KBM-7 (cell line): ENCODE measurements around the gene EHF.
"Not testable (repeated sequence)": the region's sequence is repeated elsewhere in the genome, so short reads cannot be mapped to it uniquely, and the experiment has no call there.

ENCODE experiments used
- DNase-seq: peaks from one replicate; pipeline ENCODE4 v3.0.0-alpha.2; 2015
- in situ Hi-C: fragments of 300-500 bp; cut with MboI; formaldehyde crosslinking; loops from 2 replicates; pipeline ENCODE4 v1.14.3; 2020; ENCODE audit warnings: low sequenced_read_pairs, low pct_unique_long_range_greater_than_20kb, mixed read lengths

The EHF gene

GRCh38 chr11:34620820-34621792, at the start of gene EHF:
EHF (plus strand) TSS chr11:34621093; CDS start chr11:34642631, 21,538 bp downstream.
- in situ Hi-C loops, result no loop called here
- DNase-seq, result no peak

- DNase-seq, result no peak
- in situ Hi-C loops, result no loop called here
Observed at GRCh38 chr11:34573537-34573936, 47.4 kb upstream of the EHF start.

GRCh38 chr11:34575261-34575660, 45.6 kb upstream of the EHF start:
- in situ Hi-C loops, result no loop called here
- DNase-seq, result no peak

- no peak for DNase-seq
- in situ Hi-C loops, result no loop called here
Observed at GRCh38 chr11:34575671-34576070, 45.2 kb upstream of the EHF start.

GRCh38 chr11:34576331-34576730, 44.6 kb upstream of the EHF start:
- in situ Hi-C loops, result no loop called here
- no peak for DNase-seq

GRCh38 chr11:34583818-34584217, 37.1 kb upstream of the EHF start:
- DNase-seq, result no peak
- in situ Hi-C loops, result loop anchor here (10.0 kb wide), 1 partner anchor 291 kb away; no protein-coding TSS in a partner anchor

- no peak for DNase-seq
- in situ Hi-C loops, result loop anchor here (10.0 kb wide), 1 partner anchor 289 kb away; no protein-coding TSS in a partner anchor
Observed at GRCh38 chr11:34585304-34585734, 35.6 kb upstream of the EHF start.

- in situ Hi-C loops, result loop anchor here (10.0 kb wide), 1 partner anchor 289 kb away; no protein-coding TSS in a partner anchor
- peak; percentile 80 for DNase-seq
Observed at GRCh38 chr11:34585735-34586487, 35.0 kb upstream of the EHF start.

- no peak for DNase-seq
- in situ Hi-C loops, result loop anchor here (10.0 kb wide), 1 partner anchor 288 kb away; no protein-coding TSS in a partner anchor
Observed at GRCh38 chr11:34586488-34587281, 34.2 kb upstream of the EHF start.

GRCh38 chr11:34587282-34587677, 33.6 kb upstream of the EHF start:
- in situ Hi-C loops, result loop anchor here (10.0 kb wide), 1 partner anchor 288 kb away; no protein-coding TSS in a partner anchor
- no peak for DNase-seq

GRCh38 chr11:34588023-34588422, 32.9 kb upstream of the EHF start:
- in situ Hi-C loops, result loop anchor here (10.0 kb wide), 1 partner anchor 287 kb away; no protein-coding TSS in a partner anchor
- DNase-seq, result no peak

- DNase-seq, result no peak
- in situ Hi-C loops, result loop anchor here (10.0 kb wide), 1 partner anchor 286 kb away; no protein-coding TSS in a partner anchor
Observed at GRCh38 chr11:34588701-34589100, 32.2 kb upstream of the EHF start.

GRCh38 chr11:34589177-34589576, 31.7 kb upstream of the EHF start:
- in situ Hi-C loops, result loop anchor here (10.0 kb wide), 1 partner anchor 286 kb away; no protein-coding TSS in a partner anchor
- DNase-seq, result not testable (repeated sequence)

- no peak for DNase-seq
- in situ Hi-C loops, result no loop called here
Observed at GRCh38 chr11:34593085-34593484, 27.8 kb upstream of the EHF start.

GRCh38 chr11:34594603-34595002, 26.3 kb upstream of the EHF start:
- DNase-seq, result no peak
- in situ Hi-C loops, result no loop called here

- no peak for DNase-seq
- in situ Hi-C loops, result no loop called here
Observed at GRCh38 chr11:34595391-34595790, 25.5 kb upstream of the EHF start.

GRCh38 chr11:34595960-34596644, 24.8 kb upstream of the EHF start:
- in situ Hi-C loops, result no loop called here
- DNase-seq, result no peak

- in situ Hi-C loops, result no loop called here
- peak; percentile 66 for DNase-seq
Observed at GRCh38 chr11:34599406-34599945, 21.4 kb upstream of the EHF start.
